Right lobe of liver (tissue), 4 donors: ENCODE measurements around the gene KCNS3.

Experiments used
- CTCF ChIP-seq, 4 donors: fragments of 200-600 bp in 3 of 4; fragments of 450-650 bp in 1 of 4; IDR thresholded peaks; one replicate each; pipeline versions ENCODE4 v1.5.1 to v1.8.0; 2016 to 2022; ENCODE audit warnings: antibody characterized with exemption in 4 of 4, mild to moderate bottlenecking in 2 of 4
- POLR2A ChIP-seq: fragments of 450-650 bp; IDR thresholded peaks from one replicate; pipeline ENCODE4 v1.6.1; 2017; ENCODE audit warnings: antibody characterized with exemption, mild to moderate bottlenecking
- donor health status: DM: no; HTN: no; CAD: no.
- donor health status: DM: no; HTN: no; CAD: no.
- donor health status: DM: no; HTN: yes; CAD: no.

- TF ChIP-seq CTCF (IDR thresholded peaks at IDR 0.05) = no peak
- no peak for TF ChIP-seq POLR2A
Observed at GRCh38 chr2:17864676-17865075, 13.8 kb upstream of the KCNS3 start.
